AG10803 (cell line): ENCODE data around the gene CD58.

Source experiments
- DNase-seq: peaks from one replicate; pipeline ENCODE4 v3.0.0; 2010; ENCODE audit warnings: low read depth
- H3K4me3 ChIP-seq: 2 replicates; pipeline ENCODE4 v1.5.1; 2011; ENCODE audit warnings: mild to moderate bottlenecking, low read length, control low read depth
- TF ChIP-seq, protein P1 (sequence below): conservative IDR thresholded peaks from 2 replicates; pipeline ENCODE4 v1.5.1; 2011; ENCODE audit warnings: mild to moderate bottlenecking, low read length, control low read depth, inconsistent platforms

Gene CD58

GRCh38 chr1:116477429-116477828 lies 93.4 kb downstream of the CD58 start:
- TF ChIP-seq, protein P1, sequence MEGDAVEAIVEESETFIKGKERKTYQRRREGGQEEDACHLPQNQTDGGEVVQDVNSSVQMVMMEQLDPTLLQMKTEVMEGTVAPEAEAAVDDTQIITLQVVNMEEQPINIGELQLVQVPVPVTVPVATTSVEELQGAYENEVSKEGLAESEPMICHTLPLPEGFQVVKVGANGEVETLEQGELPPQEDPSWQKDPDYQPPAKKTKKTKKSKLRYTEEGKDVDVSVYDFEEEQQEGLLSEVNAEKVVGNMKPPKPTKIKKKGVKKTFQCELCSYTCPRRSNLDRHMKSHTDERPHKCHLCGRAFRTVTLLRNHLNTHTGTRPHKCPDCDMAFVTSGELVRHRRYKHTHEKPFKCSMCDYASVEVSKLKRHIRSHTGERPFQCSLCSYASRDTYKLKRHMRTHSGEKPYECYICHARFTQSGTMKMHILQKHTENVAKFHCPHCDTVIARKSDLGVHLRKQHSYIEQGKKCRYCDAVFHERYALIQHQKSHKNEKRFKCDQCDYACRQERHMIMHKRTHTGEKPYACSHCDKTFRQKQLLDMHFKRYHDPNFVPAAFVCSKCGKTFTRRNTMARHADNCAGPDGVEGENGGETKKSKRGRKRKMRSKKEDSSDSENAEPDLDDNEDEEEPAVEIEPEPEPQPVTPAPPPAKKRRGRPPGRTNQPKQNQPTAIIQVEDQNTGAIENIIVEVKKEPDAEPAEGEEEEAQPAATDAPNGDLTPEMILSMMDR, result no peak
- DNase-seq, result no peak
- H3K4me3 ChIP-seq, result no peak overlapping the region

- no peak overlapping the region for H3K4me3 ChIP-seq
- TF ChIP-seq, protein P1, result no peak
- DNase-seq, result no peak
Measured at GRCh38 chr1:116476321-116476720, 94.5 kb downstream of the CD58 start.

GRCh38 chr1:116475850-116476218 lies 95.0 kb downstream of the CD58 start:
- TF ChIP-seq, protein P1, result no peak
- H3K4me3 ChIP-seq, result no peak overlapping the region
- no peak for DNase-seq

- TF ChIP-seq, protein P1, result no peak
- no peak for DNase-seq
- no peak overlapping the region for H3K4me3 ChIP-seq
Measured at GRCh38 chr1:116474921-116475849, 95.6 kb downstream of the CD58 start.

GRCh38 chr1:116472431-116472961 lies 98.3 kb downstream of the CD58 start:
- DNase-seq, result no peak
- TF ChIP-seq, protein P1, result no peak

GRCh38 chr1:116471241-116471640 lies 99.6 kb downstream of the CD58 start:
- TF ChIP-seq, protein P1, result no peak
- no peak for DNase-seq
- no peak overlapping the region for H3K4me3 ChIP-seq

More at GRCh38 chr1:116472431-116472961, 98.3 kb downstream of the CD58 start:
- H3K4me3 ChIP-seq, result no peak overlapping the region

DNA sequence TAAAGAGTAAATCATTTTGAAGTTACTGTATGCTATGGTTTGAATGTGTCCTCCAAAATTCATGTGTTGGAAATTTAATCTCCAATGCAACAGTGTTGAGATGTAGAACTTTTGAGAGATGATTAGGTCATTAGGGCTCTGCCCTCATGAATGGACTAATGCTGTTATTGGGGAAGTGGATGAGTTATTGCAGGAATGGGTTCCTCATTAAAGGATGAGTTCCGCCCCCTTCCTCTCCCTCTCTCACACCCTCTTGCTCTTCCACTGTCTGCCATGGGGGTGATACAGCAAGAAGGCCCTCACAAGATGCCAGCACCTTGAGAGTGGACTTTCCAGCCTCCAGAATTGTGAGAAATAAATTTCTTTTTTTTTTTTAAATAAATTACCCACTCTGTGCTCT lies 100.2 kb downstream of the CD58 start:
- TF ChIP-seq, protein P1, result no peak
- H3K4me3 ChIP-seq, result no peak overlapping the region
- DNase-seq, result no peak
